Activated B cell treated with CpG ODN at 0.5 μM for 24 hours (primary cell): ENCODE data around the gene ASCC2. TPM values are rescaled to one million over a fixed set of nuclear protein-coding genes. Genes with fewer than 3 reads are reported as not detected.
"Not testable (repeated sequence)": the region's sequence is repeated elsewhere in the genome, so short reads cannot be mapped to it uniquely, and the experiment has no call there.

Experiments
- ATAC-seq: fragments of 200-7000 bp; cut with Tn5 transposase; one replicate; pipeline ENCODE4 v1.10.0; 2021; ENCODE audit warnings: low read depth, mild to moderate bottlenecking, moderate library complexity
- CTCF ChIA-PET: fragments of 350-600 bp; sonication (Branson Sonifier 250); formaldehyde crosslinking; loops from one replicate; lab custom pipeline; 2021; ENCODE audit warnings: antibody characterized with exemption; lab: Charles Lee
- POLR2A ChIA-PET: fragments of 350-600 bp; sonication (Branson Sonifier 250); formaldehyde crosslinking; loops from one replicate; lab custom pipeline; 2021; ENCODE audit warnings: antibody characterized with exemption; lab: Charles Lee
- DNase-seq: peaks from one replicate; pipeline ENCODE4 v3.0.0; 2022
- H3K27ac Mint-ChIP-seq: one replicate; pipeline ENCODE4 v1.8.0; 2020; ENCODE audit warnings: mixed read lengths
- H3K27me3 Mint-ChIP-seq: one replicate; pipeline ENCODE4 v1.8.0; 2021; ENCODE audit warnings: mixed read lengths
- H3K36me3 Mint-ChIP-seq: one replicate; pipeline ENCODE4 v1.8.0; 2021; ENCODE audit warnings: low read depth, mixed read lengths
- H3K4me1 Mint-ChIP-seq: one replicate; pipeline ENCODE4 v1.8.0; 2021; ENCODE audit warnings: mixed read lengths
- H3K4me3 Mint-ChIP-seq: one replicate; pipeline ENCODE4 v1.8.0; 2020; ENCODE audit warnings: mild to moderate bottlenecking, mixed read lengths
- H3K9me3 Mint-ChIP-seq: one replicate; pipeline ENCODE4 v1.8.0; 2020; ENCODE audit warnings: mixed read lengths
- intact Hi-C: fragments of 100-400 bp; cut with micrococcal nuclease; formaldehyde crosslinking; loops from one replicate; pipeline ENCODE4 v1.15.1; 2024
- total RNA-seq: library from RNA; stranded (reverse); gene quantifications from 2 replicates; pipeline ENCODE4 v1.2.3, GENCODE V29; 2022
- TF ChIP-seq, protein P1 (sequence below): fragments of 200-600 bp; IDR thresholded peaks from one replicate; pipeline ENCODE4 v1.8.0; 2022; ENCODE audit warnings: antibody characterized with exemption, mild to moderate bottlenecking

ASCC2 gene
- total RNA-seq, 1 donor from 2014 or later: 89.7 TPM

DNA sequence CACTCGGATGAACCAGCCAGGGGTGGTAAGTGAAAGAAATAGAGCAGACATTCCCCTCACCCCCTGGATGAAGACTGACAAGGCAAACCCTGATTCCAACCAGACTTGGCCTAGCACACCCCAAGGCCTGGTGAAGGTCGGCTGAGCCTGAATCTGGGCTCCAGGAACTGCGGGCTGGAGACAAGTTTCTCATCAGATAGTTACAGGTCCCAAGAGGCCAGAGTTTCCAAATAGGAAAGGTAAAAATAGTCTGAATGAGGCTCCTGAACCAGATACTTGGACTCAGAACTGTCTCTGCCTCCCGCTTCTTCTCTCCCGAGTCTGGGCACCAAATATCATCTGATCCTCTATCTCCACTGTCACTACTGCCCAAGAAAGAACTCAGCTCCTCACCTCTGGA, 79.1 kb downstream of the ASCC2 start:
- ATAC-seq: no peak
- intact Hi-C loops: no loop called here
- peaks cover 4% of the 10 kb centered on the region for H3K4me1 Mint-ChIP-seq
- H3K27ac Mint-ChIP-seq: no peak overlapping the region
- TF ChIP-seq, protein P1, sequence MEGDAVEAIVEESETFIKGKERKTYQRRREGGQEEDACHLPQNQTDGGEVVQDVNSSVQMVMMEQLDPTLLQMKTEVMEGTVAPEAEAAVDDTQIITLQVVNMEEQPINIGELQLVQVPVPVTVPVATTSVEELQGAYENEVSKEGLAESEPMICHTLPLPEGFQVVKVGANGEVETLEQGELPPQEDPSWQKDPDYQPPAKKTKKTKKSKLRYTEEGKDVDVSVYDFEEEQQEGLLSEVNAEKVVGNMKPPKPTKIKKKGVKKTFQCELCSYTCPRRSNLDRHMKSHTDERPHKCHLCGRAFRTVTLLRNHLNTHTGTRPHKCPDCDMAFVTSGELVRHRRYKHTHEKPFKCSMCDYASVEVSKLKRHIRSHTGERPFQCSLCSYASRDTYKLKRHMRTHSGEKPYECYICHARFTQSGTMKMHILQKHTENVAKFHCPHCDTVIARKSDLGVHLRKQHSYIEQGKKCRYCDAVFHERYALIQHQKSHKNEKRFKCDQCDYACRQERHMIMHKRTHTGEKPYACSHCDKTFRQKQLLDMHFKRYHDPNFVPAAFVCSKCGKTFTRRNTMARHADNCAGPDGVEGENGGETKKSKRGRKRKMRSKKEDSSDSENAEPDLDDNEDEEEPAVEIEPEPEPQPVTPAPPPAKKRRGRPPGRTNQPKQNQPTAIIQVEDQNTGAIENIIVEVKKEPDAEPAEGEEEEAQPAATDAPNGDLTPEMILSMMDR: no peak
- H3K27me3 Mint-ChIP-seq: no peaks in the 10 kb centered on the region
- H3K9me3 Mint-ChIP-seq: no peaks in the 10 kb centered on the region
- ChIA-PET POLR2A (no interaction called here), CTCF (no interaction called here)
- no peaks in the 10 kb centered on the region for H3K36me3 Mint-ChIP-seq
- H3K4me3 Mint-ChIP-seq: no peak overlapping the region
- DNase-seq: no peak

DNA sequence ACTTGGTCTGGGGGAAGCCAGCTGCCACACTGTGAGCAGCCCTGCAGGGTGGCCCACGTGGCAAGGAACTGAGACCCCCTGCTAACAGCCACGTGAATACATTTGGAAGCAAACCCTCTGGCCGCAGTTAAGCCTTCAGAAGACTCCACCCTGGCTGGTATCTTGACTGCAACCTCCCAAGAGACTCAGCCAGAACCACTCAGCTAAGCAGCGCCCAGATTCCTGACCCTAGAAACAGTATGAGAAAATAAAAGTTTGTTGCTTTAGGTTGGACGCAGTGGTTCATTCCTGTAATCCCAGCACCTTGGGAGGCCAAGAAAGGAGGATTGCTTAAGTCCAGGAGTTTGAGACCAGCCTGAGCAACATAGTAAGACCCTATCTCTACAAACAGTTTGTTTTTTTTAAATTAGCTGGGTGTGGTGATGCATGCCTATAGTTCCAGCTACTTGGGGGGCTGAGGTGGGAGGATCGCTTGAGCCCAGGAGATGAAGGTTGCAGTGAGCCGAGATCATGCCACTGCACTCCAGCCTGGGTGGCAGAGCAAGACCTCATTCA, 79.9 kb downstream of the ASCC2 start:
- intact Hi-C loops: no loop called here
- no peaks in the 10 kb centered on the region for H3K27me3 Mint-ChIP-seq
- no peaks in the 10 kb centered on the region for H3K9me3 Mint-ChIP-seq
- TF ChIP-seq, protein P1: no peak
- CTCF ChIA-PET: no interaction called here
- ATAC-seq (no peak), DNase-seq (no peak)
- H3K4me3 Mint-ChIP-seq: no peak overlapping the region
- no peak overlapping the region for H3K27ac Mint-ChIP-seq
- H3K36me3 Mint-ChIP-seq: no peaks in the 10 kb centered on the region
- H3K4me1 Mint-ChIP-seq: peaks cover 4% of the 10 kb centered on the region
- POLR2A ChIA-PET: interaction anchor here (1.1 kb wide), 1 partner anchor 8 kb away, joined by 3 read pairs; no protein-coding TSS in a partner anchor

DNA sequence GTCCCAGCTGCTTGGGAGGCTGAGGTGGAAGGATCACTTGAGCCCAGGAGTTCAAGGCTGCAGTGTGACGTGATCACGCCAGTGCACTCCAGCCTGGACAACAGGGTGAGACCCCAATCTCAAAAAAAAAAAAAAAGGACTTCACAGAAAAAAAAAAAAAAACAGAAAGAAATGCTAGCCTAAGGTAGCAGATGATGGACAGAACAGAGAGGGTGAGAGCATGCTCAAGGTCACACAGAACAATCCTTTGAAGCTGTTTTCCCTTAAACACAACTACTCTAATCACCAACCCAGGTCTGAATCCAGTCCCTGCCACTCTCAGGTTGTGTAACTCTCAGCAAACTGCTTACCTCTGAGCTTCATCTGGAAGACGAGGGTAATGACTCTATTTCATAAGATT, 81.0 kb downstream of the ASCC2 start:
- ATAC-seq (no peak), DNase-seq (no peak)
- intact Hi-C loops: no loop called here
- TF ChIP-seq, protein P1: no peak
- no peaks in the 10 kb centered on the region for H3K36me3 Mint-ChIP-seq
- H3K4me1 Mint-ChIP-seq: peaks cover 4% of the 10 kb centered on the region
- ChIA-PET POLR2A (interaction anchor here (0.6 to 1.1 kb wide), 2 partner anchors 9 to 85 kb away, joined by 3 read pairs; no protein-coding TSS in a partner anchor), CTCF (no interaction called here)
- no peaks in the 10 kb centered on the region for H3K9me3 Mint-ChIP-seq
- H3K27me3 Mint-ChIP-seq: no peaks in the 10 kb centered on the region
- no peak overlapping the region for H3K4me3 Mint-ChIP-seq
- H3K27ac Mint-ChIP-seq: no peak overlapping the region

DNA sequence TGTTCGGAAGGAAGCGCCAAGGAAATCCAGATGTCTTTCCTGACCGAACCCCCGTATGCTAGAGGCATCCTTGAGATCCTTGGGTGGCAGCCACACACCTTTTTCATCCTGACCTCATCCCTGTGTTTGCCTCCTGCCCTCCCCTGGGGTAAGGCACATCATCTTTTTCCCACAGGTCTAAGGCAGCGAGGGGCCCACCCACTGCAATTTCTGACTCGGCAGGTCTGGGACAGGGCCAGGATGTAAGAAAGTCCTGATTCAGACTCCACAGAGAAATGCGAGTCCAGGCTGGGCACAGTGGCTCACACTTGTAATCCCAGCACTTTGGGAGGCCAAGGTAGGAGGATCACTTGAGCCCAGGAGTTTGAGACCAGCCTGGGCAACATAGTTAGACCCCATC, 81.7 kb downstream of the ASCC2 start:
- no peak for ATAC-seq
- no peak overlapping the region for H3K27ac Mint-ChIP-seq
- no peaks in the 10 kb centered on the region for H3K9me3 Mint-ChIP-seq
- TF ChIP-seq, protein P1: no peak
- peaks cover 4% of the 10 kb centered on the region for H3K4me1 Mint-ChIP-seq
- CTCF ChIA-PET: no interaction called here
- H3K27me3 Mint-ChIP-seq: no peaks in the 10 kb centered on the region
- POLR2A ChIA-PET: no interaction called here
- no peak overlapping the region for H3K4me3 Mint-ChIP-seq
- intact Hi-C loops: no loop called here
- H3K36me3 Mint-ChIP-seq: no peaks in the 10 kb centered on the region
- no peak for DNase-seq

DNA sequence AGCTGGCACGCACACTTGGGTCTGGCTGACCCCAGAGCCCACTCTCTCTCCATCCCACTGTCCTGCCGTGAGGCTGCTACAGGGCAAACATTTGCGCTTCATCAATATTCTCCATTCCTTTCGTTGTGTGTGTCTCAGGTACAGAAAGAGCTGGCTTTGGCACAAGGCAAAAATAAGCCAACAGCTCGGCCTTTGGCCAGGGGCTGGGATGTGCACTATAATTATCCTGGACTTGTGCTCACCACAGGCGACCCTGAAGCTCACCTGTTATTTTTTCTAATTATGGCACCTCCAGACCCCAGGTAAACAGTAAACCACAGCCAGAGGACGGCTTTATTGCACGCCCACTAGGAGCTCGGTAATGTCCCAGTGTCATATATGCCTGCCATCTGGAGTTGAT, 82.2 kb downstream of the ASCC2 start:
- H3K36me3 Mint-ChIP-seq: no peaks in the 10 kb centered on the region
- intact Hi-C loops: no loop called here
- H3K9me3 Mint-ChIP-seq: no peaks in the 10 kb centered on the region
- TF ChIP-seq, protein P1: no peak
- no peak for DNase-seq
- ChIA-PET CTCF (no interaction called here), POLR2A (no interaction called here)
- H3K4me1 Mint-ChIP-seq: peaks cover 4% of the 10 kb centered on the region
- H3K27ac Mint-ChIP-seq: no peak overlapping the region
- no peak for ATAC-seq
- no peak overlapping the region for H3K4me3 Mint-ChIP-seq
- no peaks in the 10 kb centered on the region for H3K27me3 Mint-ChIP-seq

DNA sequence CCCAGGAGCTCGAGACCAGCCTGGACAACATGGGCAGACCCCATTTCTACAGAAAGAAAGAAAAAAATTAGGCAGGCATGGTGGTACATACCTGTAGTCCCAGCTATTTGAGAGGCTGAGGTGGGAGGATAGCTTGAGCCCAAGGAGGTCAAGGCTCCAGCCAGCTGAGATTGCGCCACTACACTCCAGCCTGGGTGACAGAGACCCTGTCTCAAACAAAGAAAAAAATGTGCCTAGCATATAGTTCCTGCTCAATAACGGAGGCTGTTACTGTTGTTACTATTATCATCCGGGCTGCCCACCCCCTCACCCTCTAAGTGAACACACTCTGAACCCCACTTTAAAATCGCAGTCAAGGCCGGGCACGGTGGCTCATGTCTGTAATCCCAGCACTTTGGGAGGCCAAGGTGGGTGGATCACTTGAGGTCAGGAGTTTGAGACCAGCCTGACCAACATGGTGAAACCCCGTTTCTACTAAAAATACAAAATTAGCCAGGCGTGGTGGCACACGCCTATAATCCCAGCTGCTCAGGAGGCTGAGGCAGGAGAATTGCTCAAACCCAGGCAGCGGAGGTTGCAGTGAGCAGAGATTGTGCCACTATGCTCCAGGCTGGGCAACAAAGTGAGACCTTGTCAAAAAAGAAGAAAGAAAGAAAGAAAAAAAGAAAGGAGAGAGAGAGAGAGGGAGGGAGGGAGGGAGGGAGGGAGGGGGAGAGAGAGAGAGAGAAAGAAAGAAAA, 83.2 kb downstream of the ASCC2 start:
- H3K9me3 Mint-ChIP-seq, ATAC-seq, intact Hi-C loops, H3K27ac Mint-ChIP-seq, H3K27me3 Mint-ChIP-seq, H3K36me3 Mint-ChIP-seq, H3K4me3 Mint-ChIP-seq, DNase-seq, POLR2A ChIA-PET, H3K4me1 Mint-ChIP-seq, CTCF ChIA-PET: not testable (repeated sequence)
